Astrocyte (in vitro differentiated cells and primary cell): ENCODE data around the gene CCL19.

Source experiments
- EZH2 ChIP-seq: IDR thresholded peaks from 2 replicates; pipeline ENCODE4 v1.6.1; 2012; ENCODE audit warnings: mild to moderate bottlenecking, low read length, inconsistent platforms; ENCODE audit not compliant: insufficient read depth
- TF ChIP-seq, protein P1 (sequence below): IDR thresholded peaks from 2 replicates; pipeline ENCODE4 v1.5.1; 2011; ENCODE audit warnings: low read depth, mild to moderate bottlenecking, inconsistent platforms, low read length, moderate library complexity; ENCODE audit not compliant: insufficient read depth

DNA sequence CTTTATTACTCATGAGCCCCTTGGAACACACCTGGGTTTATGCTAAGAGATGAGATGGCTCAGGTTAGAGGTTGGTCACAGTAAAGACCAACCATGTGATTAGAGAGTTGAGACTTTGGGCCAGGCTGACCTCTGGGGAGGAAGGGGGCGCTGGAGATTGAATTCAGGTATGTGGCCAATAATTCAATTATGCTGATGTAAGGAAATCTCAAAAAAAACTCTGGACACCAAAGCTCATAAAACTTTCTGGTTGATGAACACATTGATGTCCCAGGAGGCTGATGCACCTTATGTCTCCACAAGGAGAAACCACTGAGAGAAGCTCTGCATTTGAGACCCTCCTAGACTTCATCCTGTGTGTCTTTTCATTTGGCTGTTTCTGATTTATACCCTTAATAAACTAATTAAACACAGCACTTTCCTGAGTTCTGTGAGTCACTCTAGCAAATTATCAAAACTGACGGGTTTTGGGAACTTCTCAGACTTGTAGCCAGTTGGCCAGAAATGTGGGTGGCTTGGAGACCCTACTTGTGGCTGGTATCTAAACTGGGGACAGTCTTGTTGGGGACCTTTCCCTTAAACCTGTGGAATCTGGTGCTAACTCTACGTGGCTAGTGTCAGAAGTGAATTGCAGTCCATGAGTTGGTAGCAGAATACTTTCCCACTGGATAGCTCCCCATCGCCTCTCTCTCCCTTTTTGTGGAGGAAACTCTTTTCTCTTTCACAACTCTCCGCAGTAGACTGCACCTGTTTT lies 21.1 kb downstream of the CCL19 start:
- TF ChIP-seq, protein P1, sequence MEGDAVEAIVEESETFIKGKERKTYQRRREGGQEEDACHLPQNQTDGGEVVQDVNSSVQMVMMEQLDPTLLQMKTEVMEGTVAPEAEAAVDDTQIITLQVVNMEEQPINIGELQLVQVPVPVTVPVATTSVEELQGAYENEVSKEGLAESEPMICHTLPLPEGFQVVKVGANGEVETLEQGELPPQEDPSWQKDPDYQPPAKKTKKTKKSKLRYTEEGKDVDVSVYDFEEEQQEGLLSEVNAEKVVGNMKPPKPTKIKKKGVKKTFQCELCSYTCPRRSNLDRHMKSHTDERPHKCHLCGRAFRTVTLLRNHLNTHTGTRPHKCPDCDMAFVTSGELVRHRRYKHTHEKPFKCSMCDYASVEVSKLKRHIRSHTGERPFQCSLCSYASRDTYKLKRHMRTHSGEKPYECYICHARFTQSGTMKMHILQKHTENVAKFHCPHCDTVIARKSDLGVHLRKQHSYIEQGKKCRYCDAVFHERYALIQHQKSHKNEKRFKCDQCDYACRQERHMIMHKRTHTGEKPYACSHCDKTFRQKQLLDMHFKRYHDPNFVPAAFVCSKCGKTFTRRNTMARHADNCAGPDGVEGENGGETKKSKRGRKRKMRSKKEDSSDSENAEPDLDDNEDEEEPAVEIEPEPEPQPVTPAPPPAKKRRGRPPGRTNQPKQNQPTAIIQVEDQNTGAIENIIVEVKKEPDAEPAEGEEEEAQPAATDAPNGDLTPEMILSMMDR: no peak
- no peak for TF ChIP-seq EZH2
